Mesothelial cell of epicardium (in vitro differentiated cells): ENCODE results near the gene NLRC3. TPM values are rescaled to one million over a fixed set of nuclear protein-coding genes. Genes with fewer than 3 reads are reported as not detected.

Source experiments
- DNase-seq, 2 experiments: peaks; one replicate each; pipeline ENCODE4 v3.0.0; 2021; ENCODE audit warnings: low spot score in 2 of 2; ENCODE audit not compliant: unreplicated experiment in 2 of 2
- H3K27ac Mint-ChIP-seq: 2 replicates; pipeline ENCODE4 v1.8.0; 2021; ENCODE audit warnings: mixed read lengths
- H3K27me3 Mint-ChIP-seq: 2 replicates; pipeline ENCODE4 v1.8.0; 2021; ENCODE audit warnings: low read depth, mixed read lengths
- H3K36me3 Mint-ChIP-seq: 2 replicates; pipeline ENCODE4 v1.8.0; 2021; ENCODE audit warnings: mixed read lengths
- H3K4me1 Mint-ChIP-seq: 2 replicates; pipeline ENCODE4 v1.8.0; 2021; ENCODE audit warnings: mixed read lengths
- H3K4me3 Mint-ChIP-seq: 2 replicates; pipeline ENCODE4 v1.8.0; 2021; ENCODE audit warnings: mild to moderate bottlenecking, moderate library complexity, mixed read lengths
- H3K9me3 Mint-ChIP-seq: 2 replicates; pipeline ENCODE4 v1.8.0; 2021; ENCODE audit warnings: mixed read lengths
- CTCF ChIP-seq: fragments of 200-600 bp; sonication (generic); IDR thresholded peaks from one replicate; pipeline ENCODE4 v1.5.0; 2021; ENCODE audit warnings: antibody characterized with exemption; ENCODE audit not compliant: unreplicated experiment
- total RNA-seq: library from RNA; stranded (reverse); gene quantifications from 3 replicates; pipeline ENCODE4 v1.2.1, GENCODE V29; 2021

Gene NLRC3
- total RNA-seq, 1 donor from 2014 or later: 0.13 TPM

- no peaks in the 10 kb centered on the region for H3K27me3 Mint-ChIP-seq
- no peak overlapping the region for H3K4me3 Mint-ChIP-seq
- H3K4me1 Mint-ChIP-seq: peaks cover 17% of the 10 kb centered on the region
- H3K9me3 Mint-ChIP-seq: no peaks in the 10 kb centered on the region
- DNase-seq: no peak
- peak overlapping the region; percentile 98 for H3K27ac Mint-ChIP-seq
- TF ChIP-seq CTCF: no peak
- H3K36me3 Mint-ChIP-seq: peaks cover 16% of the 10 kb centered on the region
Measured at GRCh38 chr16:3518292-3518985, 58.8 kb downstream of the NLRC3 start.

DNA sequence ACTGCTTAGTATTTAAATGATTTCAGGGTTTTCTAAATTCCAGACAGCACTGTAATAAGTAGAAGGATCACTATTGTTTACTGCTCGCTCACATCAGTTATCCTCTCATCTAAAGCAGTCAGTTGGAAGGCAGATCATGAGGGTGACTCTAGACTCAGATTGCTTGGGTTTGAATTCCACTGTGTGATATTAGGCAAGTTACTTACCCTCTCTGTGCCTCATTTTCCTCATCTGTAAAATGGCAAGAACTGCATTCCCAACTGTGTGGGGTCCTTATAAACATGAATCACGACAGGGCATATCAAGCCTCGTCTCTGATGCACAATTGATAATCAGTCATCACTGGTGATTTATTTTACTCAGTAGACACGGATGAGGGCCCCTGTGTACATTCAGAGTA is 61.3 kb downstream of the NLRC3 start:
- Mint-ChIP-seq H3K9me3 (no peaks in the 10 kb centered on the region), H3K36me3 (peaks cover 16% of the 10 kb centered on the region), H3K27me3 (no peaks in the 10 kb centered on the region), H3K27ac (no peak overlapping the region), H3K4me3 (no peak overlapping the region), H3K4me1 (peaks cover 15% of the 10 kb centered on the region)
- TF ChIP-seq CTCF: no peak
- no peak for DNase-seq

- Mint-ChIP-seq H3K4me3 (no peak overlapping the region), H3K27ac (no peak overlapping the region), H3K27me3 (no peaks in the 10 kb centered on the region), H3K4me1 (peaks cover 10% of the 10 kb centered on the region), H3K9me3 (no peaks in the 10 kb centered on the region), H3K36me3 (peaks cover 19% of the 10 kb centered on the region)
- no peak for DNase-seq
- TF ChIP-seq CTCF: no peak
Measured at GRCh38 chr16:3514621-3515020, 62.6 kb downstream of the NLRC3 start.

DNA sequence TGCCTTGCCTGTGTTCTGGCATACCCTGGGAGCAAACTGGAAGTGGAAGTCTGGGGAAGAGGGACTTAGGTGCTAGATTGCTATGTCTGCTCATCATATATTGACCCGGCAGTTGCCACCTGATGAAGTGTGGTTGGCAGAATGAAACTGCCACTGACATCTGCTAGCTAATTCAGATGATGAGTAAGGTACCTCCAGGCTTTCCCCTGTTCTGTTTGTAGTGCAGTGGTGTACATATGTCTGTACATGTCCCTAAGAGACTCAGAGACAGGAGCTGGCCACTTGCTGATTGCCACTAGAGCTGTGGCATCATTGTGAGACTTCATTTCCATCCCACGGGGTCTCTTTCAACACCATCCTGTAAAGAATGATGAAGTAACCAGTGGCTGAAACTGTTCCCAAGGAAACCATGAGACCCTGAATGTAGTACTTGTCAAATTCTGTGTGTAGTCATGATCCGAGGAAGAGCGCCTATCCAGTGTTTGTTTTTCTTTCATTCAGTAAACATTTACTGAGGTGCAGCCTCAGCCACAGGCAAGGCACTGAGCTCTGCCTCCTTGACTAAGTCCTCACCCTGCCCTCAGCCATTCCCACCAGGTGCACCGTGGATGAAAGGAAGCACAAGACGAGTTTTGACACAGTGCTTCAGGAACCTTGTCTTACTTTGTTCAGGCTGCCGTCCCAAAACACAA is 63.2 kb downstream of the NLRC3 start:
- DNase-seq: no peak
- H3K4me3 Mint-ChIP-seq: no peak overlapping the region
- H3K36me3 Mint-ChIP-seq: peaks cover 21% of the 10 kb centered on the region
- H3K27ac Mint-ChIP-seq: no peak overlapping the region
- H3K9me3 Mint-ChIP-seq: no peaks in the 10 kb centered on the region
- TF ChIP-seq CTCF: no peak
- H3K27me3 Mint-ChIP-seq: no peaks in the 10 kb centered on the region
- peaks cover 7% of the 10 kb centered on the region for H3K4me1 Mint-ChIP-seq

- Mint-ChIP-seq H3K36me3 (peaks cover 33% of the 10 kb centered on the region), H3K27me3 (no peaks in the 10 kb centered on the region), H3K4me3 (no peak overlapping the region), H3K27ac (no peak overlapping the region), H3K9me3 (no peaks in the 10 kb centered on the region), H3K4me1 (no peaks in the 10 kb centered on the region)
- DNase-seq: no peak
- TF ChIP-seq CTCF: no peak
Measured at GRCh38 chr16:3511286-3512180, 65.7 kb downstream of the NLRC3 start.
